ENCODE data around the gene ZNF514. TPM values are rescaled to one million over a fixed set of nuclear protein-coding genes. Genes with fewer than 3 reads are reported as not detected.

The ZNF514 gene
- polyA plus RNA-seq (ENCODE audit: insufficient read depth in 1 of 5, insufficient read length in 5 of 5, low replicate concordance in 1 of 5), result 10 to 100 TPM; 35.1 to 48.7 (median 41.3) TPM
- long read RNA-seq, donor 1, full-length matches to known transcripts, result 4 of 4 reads
- long read RNA-seq, donor 1, partial matches to known transcripts, result 0 of 4 reads
- long read RNA-seq, donor 1, other reads (novel, unspliced or antisense), result 0 of 4 reads
- long read RNA-seq, donor 2, full-length matches to known transcripts, result 3 of 3 reads
- long read RNA-seq, donor 2, partial matches to known transcripts, result 0 of 3 reads
- long read RNA-seq, donor 2, other reads (novel, unspliced or antisense), result 0 of 3 reads
- long read RNA-seq, donor 3, full-length matches to known transcripts, result 7 of 7 reads
- long read RNA-seq, donor 3, partial matches to known transcripts, result 0 of 7 reads
- long read RNA-seq, donor 3, other reads (novel, unspliced or antisense), result 0 of 7 reads
- long read RNA-seq, donor 4, full-length matches to known transcripts, result 2 of 2 reads
- long read RNA-seq, donor 4, partial matches to known transcripts, result 0 of 2 reads
- long read RNA-seq, donor 4, other reads (novel, unspliced or antisense), result 0 of 2 reads
- long read RNA-seq, donor 5, full-length matches to known transcripts, result 4 of 4 reads
- long read RNA-seq, donor 5, partial matches to known transcripts, result 0 of 4 reads
- long read RNA-seq, donor 5, other reads (novel, unspliced or antisense), result 0 of 4 reads
- long read RNA-seq, donor 6, full-length matches to known transcripts, result 4 of 4 reads
- long read RNA-seq, donor 6, partial matches to known transcripts, result 0 of 4 reads
- long read RNA-seq, donor 6, other reads (novel, unspliced or antisense), result 0 of 4 reads
- long read RNA-seq, donor 7, full-length matches to known transcripts, result 7 of 7 reads
- long read RNA-seq, donor 7, partial matches to known transcripts, result 0 of 7 reads
- long read RNA-seq, donor 7, other reads (novel, unspliced or antisense), result 0 of 7 reads
- long read RNA-seq, donor 8, full-length matches to known transcripts, result 2 of 2 reads
- long read RNA-seq, donor 8, partial matches to known transcripts, result 0 of 2 reads
- long read RNA-seq, donor 8, other reads (novel, unspliced or antisense), result 0 of 2 reads

DNA sequence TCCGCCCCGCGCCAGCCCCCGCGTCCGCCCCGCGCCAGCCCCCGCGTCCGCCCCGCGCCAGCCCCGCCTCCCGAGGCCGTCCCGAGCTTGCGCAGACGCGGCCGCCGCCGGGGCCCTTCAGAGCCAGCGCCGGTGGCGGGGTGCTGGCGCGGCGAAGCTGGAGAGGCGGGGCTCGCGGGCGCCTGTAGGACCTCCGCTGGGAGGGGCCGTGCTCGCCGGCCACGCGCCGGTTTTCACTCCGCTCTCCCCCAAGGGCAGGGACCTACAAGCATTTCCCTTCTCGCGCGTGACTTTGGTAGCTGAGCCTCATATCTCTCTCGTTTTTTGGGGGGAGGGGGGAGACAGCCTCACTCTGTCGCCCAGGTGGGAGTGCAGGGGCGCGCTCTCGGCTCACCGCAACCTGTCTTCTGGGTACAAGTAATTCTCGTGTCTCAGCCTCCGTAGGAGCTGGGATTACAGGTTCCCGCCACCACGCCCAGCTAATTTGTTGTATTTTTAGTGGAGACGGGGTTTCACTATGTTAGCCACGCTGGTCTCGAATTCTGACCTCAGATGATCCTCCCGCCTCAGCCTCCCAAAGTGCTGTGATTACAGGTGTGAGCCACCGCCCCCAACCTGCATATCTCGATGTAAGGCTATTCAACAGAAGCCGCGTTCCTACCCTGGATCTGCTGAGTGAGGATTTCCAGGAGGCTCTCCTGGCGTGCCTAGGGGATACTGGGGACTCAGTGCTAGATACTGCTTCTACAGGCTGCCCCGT is at the start of gene ZNF514:
ZNF514 (minus strand) TSS at position 159 of the 760 bp plus-strand sequence. CDS start 6,595 bp downstream, outside the sequence.
- DNase-seq, result peak; percentile 62 to 64

DNA sequence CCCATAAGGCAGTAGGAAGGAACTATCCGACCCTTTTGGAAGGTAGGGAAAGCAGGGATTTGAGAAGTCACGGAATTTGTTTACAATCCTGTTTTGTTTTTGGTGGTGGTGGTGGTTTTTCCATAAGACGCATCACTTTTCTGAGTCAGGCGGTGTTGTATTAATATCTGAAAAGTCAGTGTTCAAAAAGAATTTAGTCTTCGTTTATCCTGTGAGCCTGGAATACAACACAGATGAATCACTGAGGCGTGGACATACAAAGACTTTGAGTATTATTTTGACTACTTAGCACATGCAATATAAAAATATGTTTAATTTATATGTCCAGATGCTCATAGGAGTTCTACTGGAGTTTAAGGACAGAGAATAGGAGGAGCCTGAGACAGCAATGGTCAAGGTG is 48.5 kb upstream of the ZNF514 start:
- DNase-seq, result no peak

DNA sequence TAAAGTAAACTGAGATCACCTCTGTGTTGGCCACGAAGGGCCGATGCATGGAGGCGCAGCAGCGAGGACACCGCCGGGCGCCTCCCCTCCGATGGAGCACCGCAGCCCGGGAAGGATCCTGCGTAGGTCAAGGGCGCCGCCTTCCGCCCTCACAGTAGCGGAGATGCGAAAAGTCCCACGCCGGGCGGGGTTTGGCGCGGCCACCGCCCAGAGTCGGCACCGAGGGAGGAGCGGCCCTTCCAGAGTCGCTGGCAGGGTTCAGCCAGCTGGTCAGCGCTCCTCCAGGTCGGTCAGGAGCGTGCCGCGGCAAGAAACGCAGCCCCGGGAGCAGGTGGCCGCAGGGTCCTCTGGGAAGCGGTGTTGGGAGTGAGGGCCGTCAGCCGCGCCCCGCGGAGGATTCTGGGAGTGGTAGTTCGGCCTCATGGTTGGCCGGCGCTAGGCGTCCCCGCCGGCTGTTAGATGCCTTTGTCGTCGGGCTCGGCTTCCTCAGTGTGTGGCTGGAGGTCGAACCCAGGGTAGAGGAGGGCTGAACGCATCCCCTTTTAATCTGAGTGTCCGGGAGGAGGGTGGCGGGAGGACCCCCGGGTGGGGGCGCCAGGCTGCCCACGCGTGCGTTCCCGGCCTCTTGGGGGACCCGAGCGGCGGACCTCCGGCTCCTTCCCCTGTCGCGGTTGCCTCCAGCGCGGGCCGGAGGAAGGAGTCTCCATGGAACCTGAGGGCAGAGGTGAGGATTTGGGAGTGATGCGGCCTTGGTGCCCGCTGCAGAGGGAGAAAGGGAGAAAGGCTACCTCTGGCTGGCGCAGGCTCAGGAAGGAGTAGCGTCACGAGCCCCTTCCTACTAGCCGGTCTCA is 47.7 kb upstream of the ZNF514 start, which contains the start of gene ZNF892:
ZNF892 (plus strand) TSS at position 411 of the 851 bp plus-strand sequence; CDS start at position 706, 295 bp downstream.
- peak; percentile 82 to 85 for DNase-seq

DNA sequence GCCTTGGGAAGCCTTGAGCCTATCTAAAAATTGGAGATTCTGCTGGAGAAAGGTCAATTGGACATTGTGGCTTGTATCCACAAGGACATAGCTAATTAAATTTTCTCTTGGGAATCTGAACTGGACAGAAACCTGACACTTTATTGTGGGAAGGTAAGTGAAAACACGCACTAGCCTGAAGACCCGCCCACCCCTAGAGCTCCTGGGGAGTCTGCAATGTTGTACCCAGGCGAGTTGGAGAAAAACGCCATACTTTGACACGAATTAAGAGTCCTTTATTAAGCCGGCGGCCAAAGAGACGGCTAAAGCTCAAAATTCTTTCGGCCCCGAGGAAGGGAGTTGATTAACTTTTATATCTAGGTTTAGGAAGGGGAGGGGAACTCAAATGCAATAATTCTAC is 46.4 kb upstream of the ZNF514 start:
- DNase-seq, result no peak

DNA sequence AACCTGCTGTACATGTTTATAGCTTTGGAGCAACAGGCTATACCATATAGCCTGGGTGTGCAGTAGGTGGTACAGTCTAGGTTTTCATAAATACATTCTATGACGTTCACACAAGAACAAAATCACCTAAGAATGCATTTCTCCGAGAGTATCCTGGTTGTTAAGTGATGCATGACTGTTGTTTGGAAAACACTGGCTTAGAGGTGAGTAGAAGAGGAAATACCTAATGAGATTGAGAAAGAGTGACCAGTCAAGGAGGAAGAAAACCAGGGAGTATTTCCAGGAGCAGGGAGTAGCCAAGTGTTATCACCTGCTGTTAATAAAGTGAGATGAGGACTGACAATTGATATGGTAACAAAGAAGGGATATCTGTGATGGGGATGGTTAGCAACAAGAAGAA is 44.7 kb upstream of the ZNF514 start:
- DNase-seq, result no peak

DNA sequence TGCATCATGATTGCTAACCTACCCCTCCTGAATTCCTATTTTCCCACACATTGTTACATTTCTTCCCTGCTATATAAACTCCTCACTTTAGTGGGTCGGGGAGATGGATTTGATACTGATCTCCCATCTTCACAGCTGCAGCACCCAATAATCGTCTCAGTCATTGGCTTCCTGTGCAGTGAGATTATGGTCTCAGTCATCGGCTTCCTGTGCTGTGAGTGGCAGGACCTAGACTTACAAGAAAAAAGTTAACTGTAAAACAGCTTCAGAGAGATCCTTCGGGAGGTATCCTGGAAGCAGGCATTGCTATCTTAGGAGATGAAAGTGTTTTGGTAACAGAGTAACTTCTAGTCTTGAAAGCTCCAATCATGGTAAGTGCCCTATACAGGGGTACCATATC is 44.3 kb upstream of the ZNF514 start:
- no peak for DNase-seq

DNA sequence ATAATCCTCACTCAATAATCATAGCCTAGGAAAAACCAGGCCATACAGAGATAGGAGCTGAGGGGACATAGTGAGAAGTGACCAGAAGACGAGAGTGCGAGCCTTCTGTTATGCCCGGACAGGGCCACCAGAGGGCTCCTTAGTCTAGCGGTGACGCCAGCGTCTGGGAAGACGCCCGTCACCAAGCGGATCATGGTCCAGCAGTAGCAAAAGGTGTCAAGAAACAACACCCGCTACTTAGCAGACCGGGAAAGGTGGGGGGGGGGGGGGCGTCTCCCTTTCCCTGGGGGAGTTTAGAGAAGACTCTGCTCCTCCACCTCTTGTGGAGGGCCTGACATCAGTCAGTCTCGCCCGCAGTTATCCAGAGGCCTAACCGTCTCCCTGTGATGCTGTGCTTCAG is 33.3 kb upstream of the ZNF514 start:
- DNase-seq, result peak in 1 of 2 donors; percentile 5

DNA sequence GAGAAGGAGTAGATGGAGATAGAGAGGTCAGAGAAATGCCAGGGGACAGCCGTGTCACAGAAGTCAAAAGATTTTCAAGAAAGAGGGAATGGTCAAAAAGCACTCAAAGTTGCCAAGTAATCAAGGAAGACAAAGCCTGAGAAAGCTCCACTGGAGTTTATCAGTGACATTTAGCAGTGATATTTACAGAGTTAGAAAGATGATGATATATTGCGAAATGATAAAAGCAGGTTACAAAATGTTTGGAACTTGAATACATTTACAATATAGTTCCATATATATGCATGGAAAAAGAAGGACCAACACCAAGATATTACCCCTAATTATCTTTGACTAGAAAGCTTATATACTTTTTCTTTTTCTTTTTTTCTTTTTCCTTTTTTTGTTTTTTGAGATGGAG is 26.3 kb upstream of the ZNF514 start:
- DNase-seq, result no peak

DNA sequence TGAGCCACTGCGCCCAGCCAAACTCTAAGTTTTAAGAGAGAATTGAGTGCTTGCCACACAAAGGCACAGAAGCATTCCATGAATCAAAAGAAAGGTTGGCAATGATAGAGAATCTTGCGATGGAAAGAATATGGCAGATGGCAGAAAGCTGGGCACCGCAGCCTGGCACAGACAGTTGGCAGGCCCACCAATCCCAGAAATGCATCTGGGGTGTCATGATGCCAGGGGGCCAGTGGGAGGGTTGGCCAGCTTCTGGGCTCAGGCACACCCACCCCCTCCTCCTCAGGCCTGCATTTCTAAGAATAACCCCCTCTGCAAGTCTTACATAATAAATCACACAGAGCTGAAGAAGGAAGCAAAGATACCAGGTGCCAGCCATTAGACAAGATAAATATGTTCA is 25.5 kb upstream of the ZNF514 start:
- no peak for DNase-seq

DNA sequence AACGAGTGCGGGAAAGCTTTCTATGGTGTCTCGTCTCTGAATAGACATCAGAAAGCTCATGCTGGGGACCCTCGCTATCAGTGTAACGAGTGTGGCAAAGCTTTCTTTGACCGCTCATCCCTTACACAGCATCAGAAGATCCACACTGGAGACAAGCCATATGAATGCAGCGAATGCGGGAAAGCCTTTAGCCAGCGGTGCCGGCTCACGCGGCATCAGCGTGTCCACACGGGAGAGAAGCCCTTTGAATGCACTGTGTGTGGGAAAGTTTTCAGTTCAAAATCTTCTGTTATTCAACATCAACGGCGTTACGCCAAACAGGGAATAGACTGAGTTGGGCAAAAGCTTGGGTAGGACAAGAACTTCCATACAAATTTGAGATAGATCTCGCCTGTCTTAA is 22.1 kb upstream of the ZNF514 start:
- no peak for DNase-seq

DNA sequence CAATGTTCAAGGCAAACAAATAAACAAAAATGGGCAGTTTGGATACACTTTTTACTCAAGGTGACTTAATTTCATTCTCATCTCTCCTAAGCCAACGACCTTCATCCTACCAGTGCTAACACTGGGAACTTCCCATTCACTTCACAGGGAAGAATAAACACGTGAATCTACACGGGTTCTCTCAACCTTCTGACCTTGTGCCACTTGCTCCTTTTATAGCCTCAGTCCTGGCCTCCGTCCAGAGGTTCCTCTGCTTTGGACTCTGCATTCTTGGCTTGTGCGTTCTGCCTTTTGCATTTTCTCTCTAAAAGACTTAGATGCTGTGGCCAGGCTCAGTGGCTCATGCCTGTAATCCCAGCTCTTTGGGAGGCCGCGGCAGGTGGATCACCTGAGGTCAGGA is 19.8 kb upstream of the ZNF514 start:
- DNase-seq, result no peak

DNA sequence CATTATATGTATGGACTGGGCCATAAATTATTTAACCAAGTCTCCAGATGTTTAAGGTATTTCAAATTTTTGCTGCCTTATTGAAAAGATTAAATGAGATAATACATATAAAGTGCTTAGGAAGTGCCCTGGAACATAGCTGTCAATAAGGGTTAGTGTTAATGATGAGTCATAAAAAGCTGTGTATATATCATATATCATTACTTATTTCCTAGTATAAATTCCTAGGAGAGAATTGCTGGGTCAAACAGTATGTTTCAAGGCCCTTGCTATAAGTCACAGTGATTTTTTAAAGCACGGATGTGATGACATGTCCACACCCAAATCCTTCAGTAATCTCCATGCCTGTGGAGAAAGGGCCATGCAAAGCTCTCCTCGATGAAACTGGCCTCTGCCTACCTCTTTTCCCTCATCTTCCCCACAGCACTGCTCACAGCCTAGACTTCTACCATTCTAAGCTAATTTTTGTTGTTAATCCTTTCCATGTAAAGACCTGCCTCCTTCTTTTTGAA is 14.4 kb upstream of the ZNF514 start:
- DNase-seq, result no peak

DNA sequence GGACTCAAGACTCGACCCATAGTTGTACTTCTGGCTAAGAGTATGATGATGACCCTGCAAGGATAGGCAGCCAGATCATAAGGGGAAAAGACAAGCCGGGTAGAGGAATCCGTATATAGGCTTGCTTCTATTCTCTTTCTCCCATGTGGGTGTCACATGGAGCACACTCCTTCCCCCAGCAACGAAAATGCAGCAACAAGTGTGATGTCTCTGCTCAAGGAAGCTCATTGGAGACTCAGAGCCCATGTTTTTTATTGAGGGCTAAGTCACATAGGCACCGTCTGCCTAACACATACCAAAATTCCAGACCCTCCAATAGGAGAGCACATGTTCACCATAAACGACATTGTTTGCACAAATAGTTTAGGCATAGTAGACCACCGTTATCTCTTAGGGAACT is 12.3 kb upstream of the ZNF514 start:
- DNase-seq, result no peak

DNA sequence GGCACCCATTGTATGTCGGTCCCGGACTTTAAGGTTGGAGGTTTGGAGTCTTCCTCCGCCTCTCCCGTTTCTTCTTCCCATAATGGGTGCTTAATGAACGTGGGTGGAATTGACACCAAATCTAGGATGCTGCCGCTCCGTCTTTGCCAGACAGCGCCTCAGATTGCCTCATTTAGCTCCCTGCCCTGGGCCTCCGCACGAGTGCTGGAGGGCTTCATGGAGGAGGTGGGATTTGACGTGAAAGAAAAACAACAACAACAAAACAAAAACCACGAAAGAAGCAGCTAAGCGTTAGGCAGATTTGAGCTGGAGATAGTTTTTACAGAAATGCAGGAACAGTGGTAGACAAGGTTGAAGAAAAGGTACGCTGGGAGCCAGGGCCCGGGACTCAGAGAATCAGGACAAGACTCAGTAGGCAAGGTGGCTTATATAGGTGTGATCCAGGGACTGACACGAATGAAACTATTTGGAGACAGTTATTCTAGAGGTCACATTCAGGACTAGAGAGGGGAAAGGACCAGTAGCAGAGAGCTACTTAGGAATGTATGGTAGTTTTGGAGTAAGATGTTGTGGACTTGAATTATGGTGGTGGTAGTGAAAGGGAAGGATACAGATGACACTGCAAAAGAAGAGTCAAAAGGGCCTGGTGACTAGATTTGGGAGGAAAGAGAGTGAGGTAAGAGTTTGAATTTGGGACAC is 6.6 kb upstream of the ZNF514 start:
- no peak for DNase-seq

DNA sequence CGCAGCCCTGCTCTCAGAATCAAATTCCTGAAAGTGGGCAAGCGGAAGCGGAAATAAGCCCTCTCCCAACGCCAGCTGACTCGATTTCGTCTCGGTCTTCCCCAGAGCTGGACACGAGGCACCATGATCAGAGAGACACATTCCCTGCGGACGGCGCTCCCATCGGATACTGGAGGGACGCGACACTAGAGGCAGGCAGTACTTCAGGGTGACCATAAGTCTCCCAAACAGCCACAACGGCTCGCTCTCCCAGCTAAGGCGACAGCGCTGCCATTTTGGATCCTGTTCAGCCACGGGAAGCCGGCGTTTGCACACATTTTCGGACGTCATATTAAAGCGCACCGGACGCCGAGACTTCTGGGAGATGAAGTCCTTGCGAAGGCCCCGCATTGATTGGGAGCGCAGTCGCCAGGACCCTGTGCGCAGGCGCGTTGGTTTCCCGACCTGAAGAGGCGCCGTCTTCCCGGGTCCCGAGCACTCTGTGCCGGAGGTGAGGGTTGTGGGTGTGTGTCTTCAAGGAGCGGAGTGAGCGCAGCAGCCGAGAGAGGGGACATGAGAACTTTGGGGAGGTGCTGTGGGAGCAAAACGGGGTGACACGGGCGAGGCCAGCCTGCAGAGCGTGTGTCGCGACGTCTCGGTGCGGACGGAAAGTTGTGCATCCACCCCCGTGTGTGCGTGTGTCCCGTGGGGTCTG is 5.9 kb upstream of the ZNF514 start, which contains the start of gene ZNF2:
ZNF2 (plus strand) TSS at position 439 of the 694 bp plus-strand sequence. CDS start 10,418 bp downstream, outside the sequence.
- peak; percentile 97 for DNase-seq

DNA sequence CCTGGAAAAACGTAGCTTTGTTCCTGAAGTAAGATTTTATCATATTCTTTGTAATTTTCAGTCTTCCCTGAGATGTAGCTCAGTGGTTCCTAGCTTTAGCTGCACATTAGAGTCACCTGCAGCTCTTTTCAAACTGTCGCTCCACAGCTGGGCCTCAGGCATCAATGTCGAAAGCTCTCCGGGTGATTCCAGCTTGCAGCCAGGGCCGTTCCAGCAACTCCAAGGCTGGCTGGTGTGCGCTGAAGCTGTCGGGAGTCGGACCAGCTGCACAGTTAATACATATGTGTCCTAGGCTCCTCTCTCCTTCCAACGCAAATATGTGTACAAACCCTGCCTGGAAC is 5.4 kb upstream of the ZNF514 start:
- no peak for DNase-seq

DNA sequence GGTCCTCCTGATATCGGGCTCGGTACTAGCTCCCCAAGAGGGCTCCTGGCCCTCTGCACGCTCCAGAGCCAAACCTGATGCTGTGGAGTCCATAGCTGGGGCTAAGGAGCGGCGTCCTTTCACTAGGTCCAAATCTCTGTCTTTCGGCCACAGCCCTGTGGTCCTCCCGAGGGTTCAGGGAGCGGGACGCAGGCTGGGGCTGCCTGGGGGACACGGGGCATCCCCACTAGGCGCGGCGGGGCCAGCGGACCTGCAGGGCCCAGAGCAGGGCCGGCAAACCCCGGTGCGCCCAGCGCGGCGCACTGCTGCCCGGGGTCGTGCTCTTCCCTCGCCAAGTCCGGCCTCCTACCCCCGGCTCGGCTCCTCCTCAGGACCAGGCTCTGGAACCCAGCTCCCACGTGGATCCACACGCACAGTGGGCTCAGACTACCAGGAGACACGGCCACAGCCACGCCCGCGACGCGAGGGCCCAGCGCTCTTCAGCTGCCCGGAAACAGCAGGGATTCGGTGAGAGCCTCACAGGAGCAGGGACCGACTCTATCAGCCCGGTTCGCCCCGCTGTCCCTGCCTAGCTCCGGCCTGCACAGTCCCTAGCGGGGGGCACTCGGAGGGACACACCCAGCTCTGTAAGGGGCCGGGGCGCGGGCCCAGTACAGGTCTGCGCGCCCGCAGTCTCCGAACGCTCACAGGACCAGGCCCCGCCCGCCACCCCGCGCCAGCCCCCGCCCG is 593 bp downstream of the ZNF514 start:
- DNase-seq, result peak; percentile 32 to 33

DNA sequence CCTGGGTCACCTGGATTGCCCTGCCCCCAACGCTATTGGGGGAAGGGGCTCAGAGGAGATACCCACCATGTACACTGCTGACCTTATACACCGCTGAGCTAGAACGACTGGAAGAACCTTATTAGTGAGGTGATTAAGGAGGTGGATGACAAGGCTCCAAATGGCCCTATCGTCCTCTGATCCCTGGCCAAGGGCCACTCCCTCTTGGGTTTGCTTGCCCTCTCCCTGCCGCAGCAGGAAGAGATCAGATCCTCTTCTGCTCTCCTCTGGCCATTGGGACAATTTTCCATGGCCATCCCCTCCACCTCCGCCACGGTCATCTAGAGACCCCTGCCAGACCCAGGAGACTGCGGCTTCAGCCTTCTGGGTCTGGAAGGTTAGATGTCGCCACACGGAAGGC is 1.2 kb downstream of the ZNF514 start:
- no peak for DNase-seq
